Activated CD4-positive, alpha-beta T cell treated with anti-CD3 and anti-CD28 coated beads, Interleukin-2, amount 50 U/mL, for 1 hour (primary cell): Measurements from ENCODE around the gene BLTP2.

Source experiments
- DNase-seq: peaks from one replicate; pipeline ENCODE4 v3.0.0-alpha.2; 2020

BLTP2 gene

GRCh38 chr17:28597606-28598383, 47.2 kb downstream of the BLTP2 start:
- no peak for DNase-seq
